ENCODE measurements around the gene TRIP12.
"Not testable (repeated sequence)": the region's sequence is repeated elsewhere in the genome, so short reads cannot be mapped to it uniquely, and the experiment has no call there.

TRIP12 gene

DNA sequence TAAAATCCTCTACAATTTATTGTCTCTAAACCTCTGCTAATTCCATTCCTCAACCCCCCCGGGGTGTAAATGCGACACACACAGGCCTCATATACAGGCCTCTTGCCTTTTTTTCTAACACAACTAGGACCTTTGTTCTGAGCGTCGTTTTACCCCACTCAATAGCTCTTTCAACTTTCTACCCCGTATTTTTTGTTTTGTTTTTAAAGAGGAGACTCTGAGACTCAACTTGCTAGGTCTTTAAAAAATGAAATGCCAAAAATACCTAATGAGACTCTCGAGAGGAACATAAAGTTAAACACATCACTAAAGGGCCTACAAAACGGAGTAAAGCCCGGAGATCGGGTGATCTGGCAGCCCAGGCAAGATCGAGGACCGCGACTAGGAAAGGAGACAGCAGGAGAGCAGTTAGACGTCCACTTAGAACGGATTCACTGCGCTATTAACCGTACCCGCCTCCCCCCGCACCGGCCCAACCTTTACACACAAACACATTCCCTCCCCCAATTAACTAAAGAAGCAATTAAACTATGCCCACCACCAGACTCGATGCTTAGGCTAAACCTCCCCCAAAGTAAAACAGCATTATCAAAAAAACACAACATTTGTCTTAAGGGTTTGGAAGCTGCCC lies 1.7 kb downstream of the TRIP12 start:
- DNase-seq (ENCODE audit: low spot score), result no peak

DNA sequence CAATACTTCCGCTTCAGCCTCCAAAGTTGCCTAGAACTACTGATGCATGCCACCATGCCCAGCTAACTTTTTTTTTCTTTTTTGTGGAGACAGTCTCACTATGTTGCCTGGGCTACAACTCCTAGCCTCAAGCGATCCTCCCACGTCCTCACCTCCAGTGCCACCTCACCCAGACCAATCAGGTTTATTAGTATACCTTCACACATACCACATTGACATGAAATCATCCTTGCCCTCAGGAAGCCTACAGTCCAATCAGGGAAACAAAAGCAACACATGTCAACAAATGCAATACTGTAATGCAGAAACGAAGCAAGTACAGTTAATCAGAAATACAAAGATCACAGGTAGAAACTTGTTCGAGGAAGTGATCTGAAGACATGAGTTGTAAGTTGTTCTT lies 4.0 kb downstream of the TRIP12 start:
- no peak for DNase-seq (ENCODE audit: low spot score)

DNA sequence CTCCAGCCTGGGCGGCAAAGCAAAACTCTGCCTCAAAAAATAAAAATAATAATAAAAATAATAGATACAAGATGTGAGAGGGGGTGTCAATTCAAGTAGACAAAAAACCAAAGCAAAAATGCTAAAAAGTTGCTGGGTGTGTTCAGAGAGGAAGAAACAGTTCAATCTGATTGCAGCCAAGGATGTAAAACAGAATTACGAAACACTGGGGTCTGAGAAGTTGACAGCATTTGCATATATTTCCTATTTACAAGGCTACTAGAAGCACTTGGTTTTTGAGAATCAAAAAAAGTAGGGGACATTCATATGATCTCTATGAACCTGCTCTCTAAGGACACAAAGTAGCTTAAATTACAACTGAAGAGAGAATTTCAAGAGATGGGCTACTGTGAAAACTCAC lies 7.6 kb downstream of the TRIP12 start:
- no peak for DNase-seq (ENCODE audit: low spot score)

DNA sequence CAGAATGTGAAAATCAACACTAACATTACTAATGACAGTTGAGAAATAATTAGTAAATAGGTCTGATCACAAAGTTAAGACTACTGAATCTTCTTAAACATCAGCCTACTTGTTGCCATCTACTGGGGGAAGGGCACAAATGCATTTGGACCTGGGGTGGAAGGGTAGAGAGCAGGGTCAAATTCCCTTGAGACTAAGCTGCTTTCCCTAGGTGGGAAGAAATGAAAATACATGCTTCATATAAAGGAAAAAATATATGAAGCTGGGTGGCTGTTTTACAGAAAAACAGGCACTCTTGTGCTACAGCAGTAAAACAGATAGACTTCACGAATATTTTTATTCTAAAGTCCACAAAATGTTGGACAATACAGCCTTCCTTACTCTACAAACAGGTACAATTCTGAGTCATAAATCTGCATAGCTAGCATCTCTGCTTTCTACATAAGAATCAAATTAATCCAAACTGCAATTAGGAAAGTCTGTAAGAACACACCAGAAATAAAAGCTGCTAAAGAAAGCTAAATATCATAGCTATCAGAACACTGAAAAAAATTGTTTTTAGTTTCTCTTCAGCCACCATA lies 10.9 kb downstream of the TRIP12 start:
- DNase-seq (ENCODE audit: low spot score), result peak; percentile 31

DNA sequence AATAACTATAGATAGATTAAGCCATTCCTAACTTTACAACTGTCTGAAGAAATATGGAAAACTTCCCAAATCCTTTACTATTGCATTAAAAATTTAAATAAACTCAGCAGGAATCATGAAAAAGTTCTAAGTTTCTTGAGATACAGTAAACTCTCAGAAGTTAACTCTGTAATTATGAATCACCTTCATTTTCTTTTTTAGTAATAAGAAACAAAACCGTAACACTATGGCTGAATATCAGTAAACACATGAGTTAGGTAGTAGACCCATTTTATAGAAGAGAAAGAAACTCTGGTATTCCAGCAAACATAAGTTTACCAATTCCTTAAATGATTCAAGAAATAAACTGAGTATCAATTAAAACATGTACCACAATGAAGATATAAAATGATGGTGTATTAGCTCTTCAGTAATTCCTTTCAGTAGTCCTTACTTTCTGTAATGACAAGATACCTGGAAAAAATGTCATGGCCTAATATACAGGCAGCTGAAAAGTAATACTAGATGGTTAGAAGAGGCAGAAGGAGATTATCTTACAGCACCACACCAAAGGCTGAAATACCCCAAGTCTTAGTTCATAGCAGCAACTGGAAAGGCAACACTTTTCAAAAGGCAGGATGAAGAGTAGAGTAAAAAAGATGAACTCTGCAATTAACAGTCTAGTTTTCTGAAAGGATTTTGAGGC lies 11.5 kb downstream of the TRIP12 start:
- DNase-seq (ENCODE audit: low spot score), result no peak

DNA sequence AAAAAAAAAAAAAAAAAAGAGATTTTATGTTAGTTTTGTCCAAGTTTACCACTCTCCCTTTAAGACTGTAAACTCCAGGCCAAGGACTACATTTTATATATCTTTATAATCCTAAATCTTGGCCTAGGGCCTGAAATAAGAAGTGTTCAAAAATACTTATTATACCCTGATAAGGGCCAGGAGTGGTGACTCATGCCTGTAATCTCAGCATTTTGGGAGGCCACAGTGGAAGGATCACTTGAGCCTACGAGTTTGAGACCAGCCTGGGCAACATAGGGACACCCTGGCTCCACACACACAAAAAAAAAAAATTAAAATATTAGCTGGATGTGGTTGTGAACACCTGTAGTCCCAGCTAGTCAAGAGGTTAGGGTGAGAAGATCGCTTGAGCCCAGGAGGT lies 12.7 kb downstream of the TRIP12 start:
- no peak for DNase-seq (ENCODE audit: low spot score)

DNA sequence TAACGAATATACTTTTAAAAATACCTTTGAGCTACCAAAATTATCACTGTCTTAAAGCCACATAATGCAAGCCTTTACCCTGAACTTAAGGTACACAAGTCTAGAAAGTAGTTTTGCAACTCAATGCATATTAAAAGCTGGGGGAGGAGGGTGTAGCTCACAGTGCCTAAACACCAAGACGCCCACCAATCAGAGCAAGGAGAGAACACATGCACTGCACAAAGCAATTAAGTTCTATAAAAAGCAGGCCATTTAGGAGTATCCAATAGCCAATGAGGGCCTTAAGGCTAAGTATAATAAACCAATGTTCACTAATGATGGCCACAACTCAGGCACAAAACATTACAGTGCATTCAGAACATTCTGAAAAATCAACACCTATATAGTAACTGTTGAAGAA lies 16.2 kb downstream of the TRIP12 start:
- DNase-seq (ENCODE audit: low spot score), result no peak

DNA sequence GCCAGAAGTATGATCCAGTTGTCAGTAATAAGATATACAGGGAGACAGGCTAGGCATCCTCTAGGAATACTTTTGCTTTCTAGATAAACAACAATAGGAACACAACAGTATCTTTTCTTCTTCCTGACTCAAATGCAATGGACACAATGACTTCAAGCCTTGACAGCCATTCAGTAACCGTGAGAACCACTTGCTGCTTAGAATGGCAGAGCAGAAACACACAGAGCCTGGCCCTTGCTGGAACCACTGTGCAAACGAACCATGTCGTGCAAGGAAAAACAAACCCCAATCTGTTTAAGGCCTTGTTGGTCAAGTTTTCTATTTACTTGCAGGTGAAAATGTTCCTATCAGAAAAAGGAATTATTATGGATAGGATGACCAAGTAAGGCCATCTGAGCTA lies 18.8 kb downstream of the TRIP12 start:
- no peak for DNase-seq (ENCODE audit: low spot score)

DNA sequence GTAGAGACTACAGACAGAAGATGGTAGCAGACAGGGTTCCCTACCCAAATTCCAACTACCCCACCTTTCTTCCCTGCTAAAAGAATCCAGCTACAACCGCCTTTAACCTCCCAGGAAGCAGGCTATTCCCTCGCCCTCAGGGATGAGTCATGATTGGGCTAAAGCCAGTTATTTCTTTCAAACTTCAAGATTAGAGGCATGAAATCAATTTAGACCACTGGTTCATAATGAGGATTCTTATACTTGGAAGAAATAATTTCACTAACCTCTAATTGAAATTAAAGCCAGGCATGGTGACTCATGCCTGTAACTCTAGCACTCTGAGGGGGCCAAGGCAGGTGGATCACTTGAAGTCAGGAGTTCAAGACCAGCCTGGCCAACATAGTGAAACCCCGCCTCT lies 20.0 kb downstream of the TRIP12 start:
- DNase-seq (ENCODE audit: low spot score), result no peak

DNA sequence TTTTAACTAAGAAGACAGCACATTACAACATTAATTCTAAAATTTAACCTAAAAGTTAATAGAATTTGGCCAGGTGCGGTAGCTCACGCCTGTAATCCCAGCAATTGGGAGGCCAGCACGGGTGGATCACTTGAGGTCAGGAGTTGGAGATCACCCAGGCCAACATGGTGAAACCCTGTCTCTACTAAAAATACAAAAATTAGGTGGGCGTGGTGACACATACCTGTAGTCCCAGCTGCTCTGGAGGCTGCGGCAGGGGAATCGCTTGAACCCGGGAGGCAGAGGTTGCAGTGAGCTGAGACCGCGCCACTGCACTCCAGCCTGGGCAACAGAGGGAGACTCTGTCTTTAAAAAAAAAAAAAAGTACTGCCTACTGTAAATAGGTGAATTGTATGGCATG lies 21.3 kb downstream of the TRIP12 start:
- DNase-seq (ENCODE audit: low spot score), result not testable (repeated sequence)

DNA sequence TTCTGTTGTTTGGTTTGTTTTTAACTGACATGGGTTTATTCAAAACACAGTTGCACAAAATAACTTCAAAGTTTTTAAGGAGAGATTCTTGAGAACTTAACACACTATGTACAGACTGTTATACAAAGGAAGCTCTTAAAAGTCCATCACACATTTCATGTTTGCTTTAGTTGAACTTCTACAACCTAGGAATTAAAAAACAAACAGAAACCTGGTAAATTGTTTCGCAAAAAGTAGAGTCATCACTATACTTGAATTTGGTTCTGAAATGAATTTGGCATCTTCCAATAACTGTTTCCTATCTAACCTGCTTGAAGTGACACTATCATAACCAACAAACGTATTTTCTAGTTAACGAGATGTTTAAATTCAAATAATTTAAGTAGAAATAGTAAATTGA lies 21.8 kb downstream of the TRIP12 start:
- no peak for DNase-seq (ENCODE audit: low spot score)

DNA sequence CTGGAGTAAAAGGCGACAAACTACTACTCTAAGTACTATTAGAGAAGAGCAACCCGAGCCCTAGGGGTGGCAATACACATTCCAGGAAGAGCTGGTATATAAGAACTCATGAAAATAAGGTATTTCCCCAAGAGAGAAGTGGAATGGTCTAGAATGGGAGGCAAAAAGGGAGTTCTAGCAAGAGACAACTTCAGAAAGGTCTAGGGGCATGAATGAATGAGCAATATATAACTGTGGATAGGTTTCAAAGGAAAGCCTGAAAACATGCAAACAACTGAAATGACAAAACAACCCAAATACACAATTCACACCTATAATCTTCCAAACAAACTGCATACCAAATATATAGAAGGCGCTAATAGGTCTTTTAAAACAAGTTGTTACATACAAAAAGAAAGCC lies 22.2 kb downstream of the TRIP12 start:
- no peak for DNase-seq (ENCODE audit: low spot score)

DNA sequence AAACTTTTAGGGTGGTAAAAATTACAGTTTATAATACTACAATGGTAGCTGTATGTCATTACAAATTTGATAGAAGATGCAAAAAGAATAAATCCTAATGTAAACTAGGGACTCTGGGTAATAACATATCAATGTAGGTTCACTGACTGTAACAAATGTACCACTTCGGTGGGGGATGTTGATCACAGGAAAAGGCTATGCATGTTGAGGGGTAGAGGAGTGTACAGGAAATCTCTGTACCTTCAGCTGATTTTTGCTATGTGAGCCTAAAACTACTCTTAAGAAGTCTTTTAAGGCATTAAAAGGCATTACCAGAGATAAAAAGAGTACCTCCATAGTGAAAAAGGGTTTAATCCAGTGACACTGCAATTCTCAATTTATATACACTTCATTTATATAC lies 25.0 kb downstream of the TRIP12 start:
- DNase-seq (ENCODE audit: low spot score), result no peak

DNA sequence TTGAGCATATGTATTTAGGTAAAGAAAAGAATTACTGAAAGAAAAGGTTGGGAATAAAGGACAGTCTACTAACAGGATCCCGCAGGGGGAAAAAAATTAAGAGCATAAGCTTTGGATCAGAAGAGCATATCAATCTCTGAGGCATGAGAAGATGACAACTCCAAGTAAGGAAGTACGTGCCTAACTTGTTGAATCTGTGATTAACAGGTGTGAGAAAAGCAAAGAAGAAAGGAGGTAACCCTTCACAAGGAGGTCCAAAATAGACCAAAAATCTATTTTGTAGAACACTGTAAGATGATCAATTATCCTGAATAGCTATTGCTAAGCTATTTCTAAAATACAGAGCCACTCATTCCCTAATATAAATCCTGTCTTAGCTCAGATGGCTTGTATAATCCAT lies 32.8 kb downstream of the TRIP12 start:
- no peak for DNase-seq (ENCODE audit: low spot score)

DNA sequence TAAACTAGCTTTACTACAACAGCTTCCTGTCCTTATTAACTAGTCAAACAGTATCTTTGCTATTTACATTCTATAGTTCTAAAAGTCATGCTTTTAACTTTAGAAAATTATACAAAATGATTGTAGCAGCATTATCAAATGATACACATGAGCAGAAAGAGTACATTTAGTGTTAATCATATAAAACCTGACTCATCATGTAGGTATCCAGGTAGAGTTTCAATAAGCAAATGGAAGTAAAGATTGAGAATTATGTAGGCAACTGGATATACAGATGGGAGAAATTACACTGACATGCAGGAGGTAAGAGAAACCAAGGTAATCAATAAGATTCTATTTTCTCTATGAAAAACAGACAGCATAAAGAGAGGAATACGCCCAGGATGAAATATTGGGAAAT lies 33.8 kb downstream of the TRIP12 start:
- DNase-seq (ENCODE audit: low spot score), result no peak

DNA sequence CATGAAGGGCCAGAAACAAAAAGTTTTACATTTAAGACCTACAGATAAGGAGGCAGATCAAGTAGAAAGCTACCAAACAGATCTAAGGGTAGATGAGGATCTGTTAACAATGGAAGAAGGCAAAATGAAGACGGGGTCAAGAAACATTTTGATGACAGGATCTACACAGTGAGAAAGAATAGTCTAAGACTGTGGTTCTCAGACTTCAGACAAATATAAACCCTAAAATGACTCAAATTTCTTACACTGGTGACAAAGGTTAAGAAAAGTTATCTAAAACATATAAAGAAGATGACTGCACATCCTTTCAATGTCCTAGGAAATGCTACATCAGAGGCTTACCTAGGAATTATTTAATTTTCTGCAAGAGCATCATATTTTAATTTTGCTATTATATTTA lies 34.4 kb downstream of the TRIP12 start:
- no peak for DNase-seq (ENCODE audit: low spot score)

DNA sequence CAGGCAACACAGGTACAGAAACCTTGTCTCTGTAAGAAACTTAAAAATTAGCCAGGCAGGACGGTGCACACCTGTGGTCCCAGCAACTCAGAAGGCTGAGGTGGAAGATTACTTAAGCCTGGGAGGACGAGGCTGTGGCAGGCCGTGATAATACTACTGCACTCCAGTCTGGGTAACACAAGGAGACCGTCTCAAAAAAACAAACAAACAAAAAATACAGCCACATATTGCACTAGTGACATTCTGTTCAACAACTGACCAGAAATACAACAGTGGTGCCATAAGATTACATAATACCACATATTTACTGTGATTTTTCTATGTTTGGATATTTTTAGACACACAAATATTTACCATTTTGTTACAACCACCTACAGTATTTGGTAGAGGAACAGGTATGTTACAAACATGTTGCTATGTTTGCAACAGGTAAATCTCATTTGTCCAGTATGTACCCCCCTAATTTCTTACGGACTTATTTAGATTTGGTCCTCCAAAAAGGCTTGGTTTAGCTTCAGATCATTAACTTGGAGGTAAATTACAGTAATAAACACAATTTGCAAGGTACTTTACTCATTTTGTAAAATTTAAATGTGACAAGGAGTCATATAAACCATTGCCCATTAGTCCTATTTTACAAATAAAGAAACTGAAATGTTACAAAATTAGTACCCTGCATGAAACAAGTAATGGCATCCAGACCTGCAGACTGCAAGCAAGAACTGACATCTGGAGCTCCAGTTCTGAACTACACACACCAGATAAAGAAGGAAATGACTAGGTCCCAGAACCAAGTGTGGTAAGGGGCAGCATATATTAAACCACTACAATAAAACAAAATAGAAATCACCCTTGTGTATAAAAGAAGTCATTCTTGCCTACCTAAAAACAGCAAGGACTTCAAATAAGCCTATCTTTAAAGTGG lies 36.8 kb downstream of the TRIP12 start:
- no peak for DNase-seq (ENCODE audit: low spot score)

DNA sequence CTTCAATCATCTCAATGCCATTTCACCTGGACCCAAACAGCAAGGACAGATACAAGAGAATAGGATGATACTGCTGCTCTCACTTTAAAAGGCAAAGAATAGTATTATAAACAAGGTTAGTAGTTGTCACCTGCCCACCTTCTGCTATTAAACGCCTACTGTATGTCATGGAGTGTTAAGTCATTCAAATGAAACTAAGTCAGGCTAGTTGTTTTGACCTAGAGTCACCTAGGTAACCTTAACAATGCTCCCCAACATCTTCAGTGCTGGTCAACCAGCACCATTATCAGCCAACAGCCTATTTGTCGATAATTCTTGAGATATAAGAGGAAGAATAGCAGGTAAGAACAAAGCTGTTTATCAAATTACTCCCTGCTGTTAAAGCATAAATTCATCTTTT lies 39.2 kb downstream of the TRIP12 start:
- no peak for DNase-seq (ENCODE audit: low spot score)

DNA sequence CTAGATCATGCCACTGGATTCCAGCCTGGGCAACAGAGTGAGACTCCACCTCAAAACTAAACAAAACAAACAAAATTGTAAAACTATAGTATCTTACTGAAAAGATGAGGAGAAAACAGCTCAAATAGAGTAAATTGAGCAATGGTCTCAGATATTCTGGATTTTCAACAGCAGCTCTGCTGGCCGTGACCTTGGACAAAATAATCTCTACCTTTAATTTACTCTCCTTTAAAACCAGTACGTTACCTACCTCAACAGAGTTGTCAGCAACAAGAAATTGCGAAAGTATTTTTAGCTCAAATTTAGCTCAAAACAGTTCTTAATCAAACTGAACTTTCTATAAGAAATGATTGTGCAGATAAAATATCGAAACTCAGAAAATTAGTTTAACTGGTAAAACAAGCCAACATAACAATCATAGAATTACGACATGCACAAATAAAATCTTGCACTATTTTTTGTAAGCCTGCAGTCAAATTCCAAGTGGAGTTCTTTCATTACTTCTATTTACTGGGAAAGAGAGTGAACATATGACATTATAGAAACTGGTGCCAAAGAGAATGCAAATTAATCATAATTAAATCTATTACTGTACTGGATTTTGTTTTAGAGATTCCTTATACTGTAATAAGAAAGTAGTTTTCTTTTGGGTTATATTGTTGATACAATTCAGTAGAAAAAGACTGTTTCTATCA lies 40.8 kb downstream of the TRIP12 start:
- no peak for DNase-seq (ENCODE audit: low spot score)

DNA sequence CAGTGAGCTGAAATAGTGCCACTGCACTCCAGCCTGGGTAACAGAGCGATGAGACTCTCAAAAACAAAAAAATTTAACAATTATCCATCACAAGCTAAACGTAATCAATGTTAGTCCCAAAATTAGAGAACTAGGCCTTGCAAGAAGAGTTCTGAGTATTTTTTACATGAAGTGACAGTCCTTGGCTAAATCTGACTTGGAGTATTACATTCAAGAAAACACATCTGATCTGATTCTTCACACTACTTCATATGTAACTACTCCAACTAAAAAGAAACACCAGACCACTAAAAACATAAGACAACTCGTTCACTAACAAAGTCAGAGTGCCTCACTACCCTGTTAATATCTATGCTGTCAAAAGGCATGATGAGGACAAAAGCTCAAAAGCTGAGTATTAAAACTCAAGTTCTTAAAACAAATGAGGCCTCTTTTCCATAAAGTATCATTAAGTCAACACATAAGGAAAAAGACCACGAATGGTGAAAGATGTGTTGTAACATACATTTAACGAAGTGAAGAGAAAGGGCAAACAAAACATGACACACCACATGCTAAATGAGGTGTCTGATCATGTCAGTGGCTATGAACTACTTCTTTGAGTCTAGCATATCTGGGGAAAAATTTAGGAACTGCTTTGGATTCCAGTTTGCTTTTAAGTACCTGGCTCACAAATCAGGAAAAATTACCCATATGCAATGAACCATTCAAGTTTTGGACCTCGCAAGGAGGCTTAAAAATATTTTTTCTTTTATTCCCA lies 42.4 kb downstream of the TRIP12 start:
- DNase-seq (ENCODE audit: low spot score), result no peak

DNA sequence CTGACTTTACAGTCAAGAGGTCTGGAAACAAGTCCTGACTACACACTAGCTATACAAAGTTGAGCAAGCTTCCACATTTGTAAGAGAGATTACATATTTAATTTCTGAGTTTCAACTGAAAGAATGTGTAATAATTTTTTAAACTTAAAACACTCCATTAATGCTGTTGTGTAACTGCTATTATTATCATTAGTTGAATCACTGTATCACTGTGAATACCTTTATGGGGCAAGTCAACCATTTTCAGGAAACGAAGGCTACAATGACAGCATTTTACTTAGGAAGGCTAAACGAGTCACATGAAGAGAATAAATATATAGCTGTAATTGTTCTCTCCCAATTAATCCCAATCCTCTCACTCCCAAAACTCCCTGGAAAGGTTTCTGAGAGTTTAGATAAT lies 46.3 kb downstream of the TRIP12 start:
- DNase-seq (ENCODE audit: low spot score), result no peak

Data from HuH-7 (cell line).